ENCODE data around the gene RANBP9.

GRCh38 chr6:13579911-13580310, 131.7 kb downstream of the RANBP9 start:
- TF ChIP-seq ZNF274 (IDR thresholded peaks at IDR 0.05; ENCODE audit: low read depth, low read length) = no peak
- no peak for TF ChIP-seq SUZ12 (IDR thresholded peaks at IDR 0.05; ENCODE audit: extremely low read depth, insufficient read depth, insufficient read length)
